ENCODE results near the gene ISM2. TPM values are rescaled to one million over a fixed set of nuclear protein-coding genes. Genes with fewer than 3 reads are reported as not detected.

The ISM2 gene
- 0.34 to 0.43 TPM (median 0.39 TPM) in 5 replicates for total RNA-seq (2022; extraction: Qiagen RNA extraction)

DNA sequence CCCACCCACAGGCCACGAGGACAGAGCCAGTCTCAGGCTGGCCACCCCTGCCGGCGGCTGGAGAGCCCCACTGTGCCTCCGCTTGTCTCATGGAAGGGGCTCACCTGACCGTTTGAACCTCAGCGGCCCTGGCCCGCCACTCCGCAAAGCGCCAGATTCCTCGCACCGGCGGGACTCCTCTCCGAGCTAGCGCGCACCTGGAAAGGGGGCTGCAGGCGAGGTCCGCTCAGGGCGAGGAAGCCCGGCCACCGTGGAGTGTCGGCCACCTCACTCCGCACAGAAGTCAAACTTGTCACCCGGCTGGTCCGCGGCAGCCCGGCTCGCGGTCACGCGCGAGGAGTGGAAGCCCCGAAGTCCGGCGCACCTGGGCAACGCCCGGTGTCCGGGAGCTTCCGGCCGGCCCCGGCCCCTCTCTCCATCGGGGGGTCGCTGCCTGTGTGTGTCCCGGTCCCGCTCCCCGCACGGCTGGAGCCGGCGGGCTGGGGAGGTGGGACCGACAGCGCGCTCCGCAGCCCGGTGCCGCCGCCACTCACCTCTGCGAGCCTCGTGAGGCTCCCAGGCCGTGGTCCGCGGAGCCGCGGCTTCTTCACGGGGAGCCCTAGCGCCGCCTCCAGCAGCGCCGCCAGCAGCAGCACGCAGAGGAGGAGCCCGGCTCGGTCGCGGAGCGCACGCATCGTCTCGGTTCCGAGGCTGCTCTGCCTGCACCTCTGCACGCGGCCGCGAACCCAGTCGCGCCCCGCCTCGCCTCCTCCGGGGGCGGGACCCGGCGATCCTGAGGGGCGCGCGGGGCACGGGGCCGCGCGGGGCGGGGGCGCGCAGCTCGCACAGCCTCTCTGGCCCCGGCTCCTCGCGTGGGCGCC, at the start of gene ISM2:
Gene ISM2 (minus strand): TSS at position 697 of the 860 bp plus-strand sequence. CDS start 23 bp downstream, at position 674.

GRCh38 chr14:77457522-77458248, 40.9 kb downstream of the ISM2 start, which contains the start of the genes AHSA1 and VIPAS39:
TSS of gene AHSA1 (plus strand) at chr14:77458093. CDS start at chr14:77458190, 97 bp downstream.
TSS of gene VIPAS39 (minus strand) at chr14:77457601. CDS start at chr14:77454102, 3,499 bp downstream.

Other genes with a start within 250 kb of the ISM2 start
- 0.05 TPM in 1 of 5 replicates, not detected in the others for gene NGB, start 227.6 kb downstream of the ISM2 start, total RNA-seq (2022; extraction: Qiagen RNA extraction)
- gene POMT2, start 177.9 kb downstream of the ISM2 start, total RNA-seq (2022; extraction: Qiagen RNA extraction) = 25.5 to 30.6 TPM (median 27.6 TPM) in 5 replicates
- 29.7 to 35.4 TPM (median 32.3 TPM) in 5 replicates for gene GSTZ1, start 177.8 kb downstream of the ISM2 start, total RNA-seq (2022; extraction: Qiagen RNA extraction)
- 5.3 to 8.5 TPM (median 7.8 TPM) in 5 replicates for gene TMED8, start 121.7 kb downstream of the ISM2 start, total RNA-seq (2022; extraction: Qiagen RNA extraction)
- gene SAMD15, start 121.4 kb downstream of the ISM2 start, total RNA-seq (2022; extraction: Qiagen RNA extraction) = 1.7 to 2.6 TPM (median 2.2 TPM) in 5 replicates
- gene NOXRED1, start 75.3 kb downstream of the ISM2 start, total RNA-seq (2022; extraction: Qiagen RNA extraction) = 0.05 to 0.06 TPM (median 0.05 TPM) in 3 of 5 replicates, not detected in the others
- 12.5 to 16.1 TPM (median 15.0 TPM) in 5 replicates for gene VIPAS39, start 41.2 kb downstream of the ISM2 start, total RNA-seq (2022; extraction: Qiagen RNA extraction)
- gene AHSA1, start 40.7 kb downstream of the ISM2 start, total RNA-seq (2022; extraction: Qiagen RNA extraction) = 222 to 307 TPM (median 261 TPM) in 5 replicates
- 27.3 to 40.1 TPM (median 34.8 TPM) in 5 replicates for gene SPTLC2, start 117.8 kb upstream of the ISM2 start, total RNA-seq (2022; extraction: Qiagen RNA extraction)
- gene ALKBH1, start 209.2 kb upstream of the ISM2 start, total RNA-seq (2022; extraction: Qiagen RNA extraction) = 14.8 to 16.8 TPM (median 15.8 TPM) in 5 replicates
- 316 to 483 TPM (median 351 TPM) in 5 replicates for gene SLIRP, start 209.3 kb upstream of the ISM2 start, total RNA-seq (2022; extraction: Qiagen RNA extraction)

Measured in A549 treated with dexamethasone at 1 μM for 4 hours (cell line).